GM12872 (cell line): ENCODE data around the gene AKAP13.

Experiments used
- TF ChIP-seq, protein P1 (sequence below): IDR thresholded peaks from 3 replicates; pipeline ENCODE4 v1.5.1; 2011; ENCODE audit warnings: low read depth, mild to moderate bottlenecking, low read length, moderate library complexity; ENCODE audit not compliant: insufficient read depth

The AKAP13 gene

DNA sequence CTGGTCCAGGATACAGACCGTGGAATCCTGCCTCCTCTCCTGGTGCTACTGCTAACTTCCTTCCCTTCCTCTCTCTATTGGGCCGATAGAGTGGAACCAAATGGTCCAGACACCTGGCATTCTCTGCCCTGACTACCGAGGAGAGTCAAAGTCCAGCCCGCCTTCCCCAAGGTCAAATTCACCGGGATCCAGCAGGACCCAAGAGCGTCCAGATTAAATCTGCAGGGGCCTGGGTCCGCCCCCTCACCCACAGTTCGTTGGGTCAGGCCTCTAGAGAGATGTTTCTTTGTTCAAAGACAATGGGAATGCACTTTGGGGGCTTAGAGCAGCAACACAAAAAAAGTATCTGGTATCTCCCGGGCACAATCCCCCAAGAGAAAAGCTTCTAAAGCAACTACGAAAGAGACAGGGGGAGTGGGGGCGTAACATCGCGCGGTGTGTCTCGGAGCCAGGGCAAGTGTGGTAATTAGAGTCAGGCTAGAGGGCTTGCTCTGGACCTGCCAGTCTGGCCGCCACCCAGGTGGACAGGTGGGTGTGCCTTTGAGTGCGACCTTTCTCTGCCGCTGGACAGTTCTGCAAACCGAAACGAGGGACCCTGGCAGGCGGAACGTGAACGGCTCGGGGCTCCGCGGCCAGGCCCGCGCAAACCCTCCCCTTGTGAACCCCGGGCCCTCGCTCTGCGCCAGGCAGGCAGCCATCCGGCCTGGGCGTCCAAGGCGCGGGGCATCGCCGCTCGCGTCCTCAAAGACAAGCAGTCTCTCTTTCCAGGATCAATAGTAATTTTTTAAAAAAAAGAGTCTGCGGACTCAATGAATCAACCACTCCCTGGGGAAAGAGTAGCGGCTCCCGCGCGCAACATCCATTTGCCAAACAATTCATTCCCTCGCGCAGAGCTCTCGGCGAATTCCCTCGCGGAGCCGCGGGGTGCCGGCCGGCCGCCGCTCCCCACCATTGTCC, 413.5 kb downstream of the AKAP13 start:
- TF ChIP-seq, protein P1, sequence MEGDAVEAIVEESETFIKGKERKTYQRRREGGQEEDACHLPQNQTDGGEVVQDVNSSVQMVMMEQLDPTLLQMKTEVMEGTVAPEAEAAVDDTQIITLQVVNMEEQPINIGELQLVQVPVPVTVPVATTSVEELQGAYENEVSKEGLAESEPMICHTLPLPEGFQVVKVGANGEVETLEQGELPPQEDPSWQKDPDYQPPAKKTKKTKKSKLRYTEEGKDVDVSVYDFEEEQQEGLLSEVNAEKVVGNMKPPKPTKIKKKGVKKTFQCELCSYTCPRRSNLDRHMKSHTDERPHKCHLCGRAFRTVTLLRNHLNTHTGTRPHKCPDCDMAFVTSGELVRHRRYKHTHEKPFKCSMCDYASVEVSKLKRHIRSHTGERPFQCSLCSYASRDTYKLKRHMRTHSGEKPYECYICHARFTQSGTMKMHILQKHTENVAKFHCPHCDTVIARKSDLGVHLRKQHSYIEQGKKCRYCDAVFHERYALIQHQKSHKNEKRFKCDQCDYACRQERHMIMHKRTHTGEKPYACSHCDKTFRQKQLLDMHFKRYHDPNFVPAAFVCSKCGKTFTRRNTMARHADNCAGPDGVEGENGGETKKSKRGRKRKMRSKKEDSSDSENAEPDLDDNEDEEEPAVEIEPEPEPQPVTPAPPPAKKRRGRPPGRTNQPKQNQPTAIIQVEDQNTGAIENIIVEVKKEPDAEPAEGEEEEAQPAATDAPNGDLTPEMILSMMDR, result no peak

DNA sequence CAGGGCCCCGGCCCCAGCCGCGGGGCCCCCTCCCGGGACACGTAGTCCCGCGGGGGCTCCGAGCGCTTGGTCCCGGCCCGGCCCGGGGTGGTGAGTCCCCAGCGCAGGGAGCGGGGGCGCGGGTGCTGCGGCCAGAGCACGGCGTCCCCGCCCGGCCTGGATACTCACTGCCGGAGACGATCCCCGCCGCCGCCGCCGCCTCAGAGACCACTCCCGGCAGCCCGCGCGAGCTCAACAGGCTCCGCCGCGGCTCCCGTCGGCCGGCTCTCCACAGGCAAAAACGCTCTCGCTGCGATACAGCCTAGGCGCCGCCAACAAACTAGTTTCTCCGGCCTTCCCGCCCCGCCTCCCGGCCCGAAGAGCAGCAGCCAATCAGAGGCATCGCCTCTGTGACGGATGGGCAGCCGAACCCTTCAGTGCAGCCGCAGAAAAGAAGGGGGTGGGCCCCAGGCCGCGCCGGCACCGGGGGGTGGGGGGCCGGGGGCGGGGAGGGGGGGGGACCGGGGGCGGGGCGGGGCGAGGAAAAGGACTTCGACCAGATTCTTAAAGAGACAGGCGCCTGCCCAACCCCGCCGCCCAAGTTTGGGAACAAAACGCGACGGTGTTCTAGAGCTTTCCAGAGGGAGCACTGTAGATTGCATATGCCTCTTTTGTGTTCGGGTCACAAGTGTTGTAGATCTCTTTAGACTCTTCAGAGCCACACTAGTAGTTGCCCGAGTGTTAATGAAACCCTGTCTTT, 414.4 kb downstream of the AKAP13 start, which contains the start of gene KLHL25:
KLHL25 (minus strand) TSS at position 328 of the 739 bp plus-strand sequence. CDS start 25,115 bp downstream, outside the sequence.
- TF ChIP-seq, protein P1, result no peak

DNA sequence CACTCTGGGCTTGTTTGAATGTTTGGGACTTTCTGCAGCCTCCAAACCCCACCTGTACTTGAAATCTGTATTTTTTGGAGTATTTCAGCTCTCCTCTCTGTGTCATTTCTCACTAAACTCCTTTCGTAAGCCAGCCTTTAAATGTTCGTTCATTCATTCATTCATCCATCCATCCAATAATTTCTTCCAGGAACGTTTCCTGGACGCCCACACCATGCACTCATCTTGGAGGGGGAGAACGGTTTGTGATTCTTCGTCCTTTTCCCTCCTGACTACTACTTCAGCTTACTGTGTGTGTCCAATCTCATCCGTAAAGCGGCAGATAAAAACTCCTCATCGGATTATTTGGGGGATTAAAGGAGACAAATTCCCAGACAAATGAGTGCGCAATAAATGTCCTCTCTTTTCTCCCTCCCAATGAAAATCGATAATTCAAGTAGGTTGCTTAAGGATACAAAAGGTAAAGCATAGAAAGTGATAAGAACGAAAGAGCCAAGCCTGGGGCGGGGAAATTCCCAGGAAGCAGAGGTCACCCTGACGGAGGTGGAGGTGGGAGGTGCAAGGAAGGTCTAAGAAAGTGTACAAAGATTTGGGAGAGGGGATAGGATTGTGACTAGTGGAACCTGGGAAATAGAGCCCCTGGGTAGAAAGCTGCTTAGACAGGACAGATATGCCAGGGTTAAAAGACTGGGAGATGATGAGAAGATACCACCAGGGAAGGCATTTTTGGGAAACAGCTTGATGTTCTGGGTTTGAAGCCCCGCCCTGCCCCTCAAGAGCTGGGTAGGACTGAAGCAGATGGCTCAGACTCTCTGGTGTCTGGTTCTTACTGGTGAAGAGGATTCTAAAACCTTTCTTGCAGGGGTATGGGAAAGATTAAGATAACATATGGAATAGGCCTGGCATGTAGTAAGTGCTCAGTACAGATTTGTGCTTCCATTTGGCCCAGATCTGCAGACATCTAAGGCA, 415.2 kb downstream of the AKAP13 start:
- TF ChIP-seq, protein P1, result no peak
